SK-N-SH (cell line): ENCODE measurements around the gene OR13C3. TPM values are rescaled to one million over a fixed set of nuclear protein-coding genes. Genes with fewer than 3 reads are reported as not detected.

Experiments
- CTCF ChIA-PET: fragments of 300-600, 350-600 bp; formaldehyde crosslinking; extraction: SDS; loops from one replicate; lab custom pipeline; 2021; lab: Yijun Ruan, JAX
- POLR2A ChIA-PET: fragments of 350-600 bp; sonication (Branson Sonifier 250); formaldehyde crosslinking; extraction: SDS; loops from one replicate; lab custom pipeline; 2020; ENCODE audit warnings: antibody characterized with exemption, inconsistent platforms; lab: Yijun Ruan, JAX
- DNase-seq: peaks from one replicate; pipeline ENCODE4 v3.0.0; 2012
- H2AFZ ChIP-seq: fragments of 200-600 bp; sonication (generic); 2 replicates; pipeline ENCODE4 v1.8.1; 2016; ENCODE audit warnings: antibody characterized with exemption, mild to moderate bottlenecking, low read depth
- H3F3A ChIP-seq: fragments of 200-600 bp; sonication (generic); replicated peaks from 2 replicates; pipeline ENCODE3; 2016; ENCODE audit warnings: antibody characterized with exemption, mild to moderate bottlenecking; ENCODE audit not compliant: insufficient read depth
- H3K27ac ChIP-seq, 2 experiments: fragments of 200-500 bp in 1 of 2; fragments of 200-600 bp in 1 of 2; sonication (Bioruptor generic) in 1 of 2; sonication (generic), shearing (Covaris generic) in 1 of 2; 2 replicates each; pipeline versions ENCODE4 v1.5.1 to v1.6.1; 2014 to 2016; ENCODE audit warnings: low read depth in 2 of 2, inconsistent platforms in 1 of 2, low read length in 1 of 2, mild to moderate bottlenecking in 1 of 2, mixed read lengths in 1 of 2
- H3K27me3 ChIP-seq: fragments of 200-600 bp; sonication (generic), shearing (Covaris generic); 2 replicates; pipeline ENCODE4 v1.6.1; 2016; ENCODE audit warnings: mixed run types; ENCODE audit not compliant: insufficient read depth
- H3K36me3 ChIP-seq, 2 experiments: fragments of 200-500 bp in 1 of 2; fragments of 200-600 bp in 1 of 2; sonication (Bioruptor generic) in 1 of 2; sonication (generic) in 1 of 2; replicated peaks in 1 of 2; 2 replicates each; pipeline versions ENCODE3 to v1.5.1; 2014 to 2016; ENCODE audit warnings: low read length in 1 of 2, mild to moderate bottlenecking in 1 of 2; ENCODE audit not compliant: insufficient read depth in 2 of 2, control insufficient read depth in 1 of 2
- H3K4me1 ChIP-seq, 2 experiments: fragments of 200-500 bp in 1 of 2; fragments of 200-600 bp in 1 of 2; sonication (Bioruptor generic) in 1 of 2; sonication (generic), shearing (Covaris generic) in 1 of 2; 2 replicates each; pipeline versions ENCODE4 v1.5.1 to v1.6.1; 2014 to 2016; ENCODE audit warnings: low read depth in 1 of 2, low read length in 1 of 2, mixed run types in 1 of 2; ENCODE audit not compliant: insufficient read depth in 2 of 2, control insufficient read depth in 1 of 2
- H3K4me2 ChIP-seq: fragments of 200-600 bp; sonication (generic), shearing (Covaris generic); 2 replicates; pipeline ENCODE4 v1.6.1; 2017; ENCODE audit warnings: mixed run types
- H3K4me3 ChIP-seq, 2 experiments: fragments of 200-500 bp in 1 of 2; fragments of 200-600 bp in 1 of 2; sonication (Bioruptor generic) in 1 of 2; sonication (generic), shearing (Covaris generic) in 1 of 2; 2 replicates each; pipeline versions ENCODE4 v1.5.1 to v1.8.1; 2014 to 2016; ENCODE audit warnings: low read depth in 2 of 2, inconsistent platforms in 1 of 2, low read length in 1 of 2, mild to moderate bottlenecking in 1 of 2, mixed read lengths in 1 of 2, moderate library complexity in 1 of 2
- H3K79me2 ChIP-seq: fragments of 200-600 bp; sonication (generic); 2 replicates; pipeline ENCODE4 v1.8.1; 2017; ENCODE audit warnings: mild to moderate bottlenecking; ENCODE audit not compliant: insufficient read depth
- H3K9ac ChIP-seq: fragments of 200-600 bp; sonication (generic); 2 replicates; pipeline ENCODE4 v1.6.1; 2017; ENCODE audit warnings: mixed run types
- H3K9me2 ChIP-seq: fragments of 200-600 bp; sonication (generic); 2 replicates; pipeline ENCODE4 v1.6.1; 2017; ENCODE audit warnings: mixed run types
- H3K9me3 ChIP-seq: fragments of 200-600 bp; sonication (generic); 2 replicates; pipeline ENCODE4 v1.6.1; 2017; ENCODE audit warnings: mixed run types, mild to moderate bottlenecking, moderate library complexity
- H4K20me1 ChIP-seq: fragments of 200-600 bp; sonication (generic); 2 replicates; pipeline ENCODE4 v1.6.1; 2017; ENCODE audit warnings: mild to moderate bottlenecking, mixed run types; ENCODE audit not compliant: insufficient read depth
- ELF1 ChIP-seq: IDR thresholded peaks from 2 replicates; pipeline ENCODE4 v1.4.0; 2012
- FOSL2 ChIP-seq: IDR thresholded peaks from 2 replicates; pipeline ENCODE4 v1.4.0; 2012; ENCODE audit warnings: low read depth, mild to moderate bottlenecking, moderate library complexity, borderline replicate concordance
- FOXM1 ChIP-seq: IDR thresholded peaks from 2 replicates; pipeline ENCODE4 v1.4.0; 2012; ENCODE audit warnings: low read depth, mild to moderate bottlenecking
- GATA2 ChIP-seq: sonication (generic); formaldehyde crosslinking; IDR thresholded peaks from 2 replicates; pipeline ENCODE4 v1.5.0; 2020; ENCODE audit warnings: mild to moderate bottlenecking, missing genetic modification reagents
- JUND ChIP-seq: IDR thresholded peaks from 2 replicates; pipeline ENCODE4 v1.4.0; 2012
- MEF2A ChIP-seq: IDR thresholded peaks from 2 replicates; pipeline ENCODE4 v1.4.0; 2012; ENCODE audit warnings: low read depth, borderline replicate concordance
- NFIC ChIP-seq: IDR thresholded peaks from 2 replicates; pipeline ENCODE4 v1.4.0; 2012; ENCODE audit warnings: borderline replicate concordance
- NRF1 ChIP-seq: IDR thresholded peaks from 2 replicates; pipeline ENCODE4 v1.6.1; 2012; ENCODE audit warnings: low read depth, mild to moderate bottlenecking, low read length
- POLR2AphosphoS5 ChIP-seq: IDR thresholded peaks from 2 replicates; pipeline ENCODE4 v1.6.1; 2012; ENCODE audit warnings: low read depth, low read length
- RAD21 ChIP-seq: IDR thresholded peaks from 2 replicates; pipeline ENCODE4 v1.6.1; 2012; ENCODE audit warnings: mild to moderate bottlenecking, low read length
- RFX5 ChIP-seq: IDR thresholded peaks from 2 replicates; pipeline ENCODE4 v1.6.1; 2012; ENCODE audit warnings: mild to moderate bottlenecking, improper control_type of control experiment, low read length
- RXRA ChIP-seq: IDR thresholded peaks from 2 replicates; pipeline ENCODE4 v1.4.0; 2012; ENCODE audit warnings: low read depth, mild to moderate bottlenecking, borderline replicate concordance
- SIN3A ChIP-seq: IDR thresholded peaks from 2 replicates; pipeline ENCODE4 v1.6.1; 2012; ENCODE audit warnings: low read depth, mild to moderate bottlenecking, low read length, moderate library complexity, borderline replicate concordance
- SMC3 ChIP-seq: IDR thresholded peaks from 2 replicates; pipeline ENCODE4 v1.6.1; 2012; ENCODE audit warnings: low read depth, low read length, improper control_type of control experiment
- ZBTB33 ChIP-seq: IDR thresholded peaks from 2 replicates; pipeline ENCODE4 v1.4.0; 2012; ENCODE audit warnings: low read depth, borderline replicate concordance
- WGBS: methylation state at CpG from one replicate; pipeline ENCODE4 v1.1.6; 2017; ENCODE audit warnings: low lambda C conversion rate; 5-methylcytosine and 5-hydroxymethylcytosine counted together
- polyA plus RNA-seq, 3 experiments: library from polyadenylated mRNA; depleted of rRNA; stranded (reverse); fragments of >200 nt; gene quantifications; 2 replicates each; pipeline ENCODE4 v1.2.3, GENCODE V29; 2012
- TF ChIP-seq, protein P1 (sequence below): fragments of 150-350 bp; IDR thresholded peaks from 2 replicates; pipeline ENCODE4 v1.6.1; 2017; ENCODE audit warnings: antibody characterized with exemption, low read length, low read depth, borderline replicate concordance
- TF ChIP-seq, protein P2 (sequence below): IDR thresholded peaks from 2 replicates; pipeline ENCODE4 v1.4.0; 2012; ENCODE audit warnings: low read depth
- TF ChIP-seq, protein P3 (sequence below): fragments of 150-350 bp; IDR thresholded peaks from 2 replicates; pipeline ENCODE4 v1.6.1; 2016; ENCODE audit warnings: mild to moderate bottlenecking, low read depth, low read length

Gene OR13C3
- polyA plus RNA-seq (2012; rRNA removed), result not detected in 2 replicates
- not detected in 2 replicates for polyA plus RNA-seq (2012; cell fraction: cytosol; rRNA removed)
- not detected in 2 replicates for polyA plus RNA-seq (2012; cell fraction: nucleus; rRNA removed)

DNA sequence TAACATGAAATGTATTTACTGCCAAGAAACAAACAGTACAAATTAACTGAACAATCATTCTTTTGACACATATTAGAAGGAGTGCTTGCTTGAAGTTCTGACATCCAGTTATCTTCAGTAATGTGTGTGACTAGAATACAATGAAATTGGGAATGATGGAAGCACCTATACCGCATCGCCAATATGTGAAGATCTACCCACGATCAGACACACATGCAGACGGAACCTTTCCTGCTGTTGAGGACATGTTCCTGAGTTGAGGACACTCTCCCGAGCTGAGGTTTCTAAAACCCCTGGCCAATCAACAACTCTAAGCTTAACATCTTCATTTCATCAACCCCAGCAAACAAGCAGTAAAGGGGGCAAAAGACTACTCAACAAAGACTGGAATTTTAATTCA is at the start of gene OR13C3:
Gene OR13C3 (minus strand): TSS at position 101 of the 400 bp plus-strand sequence. CDS start 133 bp downstream, outside the sequence.
- CTCF ChIA-PET, result no interaction called here
- Histone ChIP-seq H3K9me2 (no peaks in the 10 kb centered on the region), H3K27me3 (no peaks in the 10 kb centered on the region), H3K4me2 (no peak within 1 kb of the TSS), H3F3A (no peaks in the 10 kb centered on the region), H3K9ac (no peak within 1 kb of the TSS), H4K20me1 (no peaks in the 10 kb centered on the region), H3K4me3 (no peak within 1 kb of the TSS)
- WGBS, result 58% methylated on average over 5 of the region's 5 CpGs
- TF ChIP-seq, protein P1, sequence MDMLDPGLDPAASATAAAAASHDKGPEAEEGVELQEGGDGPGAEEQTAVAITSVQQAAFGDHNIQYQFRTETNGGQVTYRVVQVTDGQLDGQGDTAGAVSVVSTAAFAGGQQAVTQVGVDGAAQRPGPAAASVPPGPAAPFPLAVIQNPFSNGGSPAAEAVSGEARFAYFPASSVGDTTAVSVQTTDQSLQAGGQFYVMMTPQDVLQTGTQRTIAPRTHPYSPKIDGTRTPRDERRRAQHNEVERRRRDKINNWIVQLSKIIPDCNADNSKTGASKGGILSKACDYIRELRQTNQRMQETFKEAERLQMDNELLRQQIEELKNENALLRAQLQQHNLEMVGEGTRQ, result no peak
- TF ChIP-seq ZBTB33, result no peak
- TF ChIP-seq MEF2A, result no peak
- no peak for TF ChIP-seq FOXM1
- no peak for TF ChIP-seq RFX5
- TF ChIP-seq POLR2AphosphoS5, result no peak
- TF ChIP-seq, all 33 proteins: peak for 0
- H3K9me3 ChIP-seq, result no peaks in the 10 kb centered on the region
- no peaks in the 10 kb centered on the region for H3K36me3 ChIP-seq
- H3K79me2 ChIP-seq, result no peaks in the 10 kb centered on the region
- POLR2A ChIA-PET, result no interaction called here
- H3K27ac ChIP-seq, result no peak within 1 kb of the TSS
- H2AFZ ChIP-seq, result no peak within 1 kb of the TSS
- DNase-seq, result no peak
- H3K4me1 ChIP-seq, result no peaks in the 10 kb centered on the region

- WGBS, result 10% methylated on average over 1 of the region's 1 CpG
Measured at GRCh38 chr9:104580562-104580961, 43.9 kb upstream of the OR13C3 start.

GRCh38 chr9:104577263-104577662 is 40.6 kb upstream of the OR13C3 start:
- no peaks in the 10 kb centered on the region for H3F3A ChIP-seq
- WGBS, result 38% methylated on average over 5 of the region's 5 CpGs
- H3K4me2 ChIP-seq, result no peak overlapping the region
- no peaks in the 10 kb centered on the region; the same call in 1 of the 2 replicates for H3K27me3 ChIP-seq
- no peak overlapping the region for H3K27ac ChIP-seq
- no peaks in the 10 kb centered on the region for H3K9me2 ChIP-seq
- no peak overlapping the region for H3K4me3 ChIP-seq
- no peak overlapping the region for H3K9ac ChIP-seq
- no peaks in the 10 kb centered on the region for H3K79me2 ChIP-seq
- no peaks in the 10 kb centered on the region for H3K36me3 ChIP-seq
- CTCF ChIA-PET, result no interaction called here
- H3K4me1 ChIP-seq, result no peaks in the 10 kb centered on the region
- H3K9me3 ChIP-seq, result no peaks in the 10 kb centered on the region; the same call in none of the 2 replicates
- no peak for DNase-seq
- no peaks in the 10 kb centered on the region for H4K20me1 ChIP-seq
- no peak overlapping the region for H2AFZ ChIP-seq
- POLR2A ChIA-PET, result no interaction called here
- TF ChIP-seq ELF1 (no peak), SIN3A (no peak), NFIC (no peak), JUND (no peak), POLR2AphosphoS5 (no peak), RXRA (no peak), NRF1 (no peak), SMC3 (no peak), FOSL2 (no peak)
- TF ChIP-seq, protein P2, sequence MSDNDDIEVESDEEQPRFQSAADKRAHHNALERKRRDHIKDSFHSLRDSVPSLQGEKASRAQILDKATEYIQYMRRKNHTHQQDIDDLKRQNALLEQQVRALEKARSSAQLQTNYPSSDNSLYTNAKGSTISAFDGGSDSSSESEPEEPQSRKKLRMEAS, result no peak
- TF ChIP-seq, protein P3, sequence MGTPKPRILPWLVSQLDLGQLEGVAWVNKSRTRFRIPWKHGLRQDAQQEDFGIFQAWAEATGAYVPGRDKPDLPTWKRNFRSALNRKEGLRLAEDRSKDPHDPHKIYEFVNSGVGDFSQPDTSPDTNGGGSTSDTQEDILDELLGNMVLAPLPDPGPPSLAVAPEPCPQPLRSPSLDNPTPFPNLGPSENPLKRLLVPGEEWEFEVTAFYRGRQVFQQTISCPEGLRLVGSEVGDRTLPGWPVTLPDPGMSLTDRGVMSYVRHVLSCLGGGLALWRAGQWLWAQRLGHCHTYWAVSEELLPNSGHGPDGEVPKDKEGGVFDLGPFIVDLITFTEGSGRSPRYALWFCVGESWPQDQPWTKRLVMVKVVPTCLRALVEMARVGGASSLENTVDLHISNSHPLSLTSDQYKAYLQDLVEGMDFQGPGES, result no peak

More at GRCh38 chr9:104580562-104580961, 43.9 kb upstream of the OR13C3 start:
- ChIA-PET CTCF (no interaction called here), POLR2A (no interaction called here)
- no peaks in the 10 kb centered on the region for H3K36me3 ChIP-seq
- no peak overlapping the region for H2AFZ ChIP-seq
- no peak for TF ChIP-seq GATA2 (CRISPR knock-in tag)
- TF ChIP-seq RAD21, result no peak
- H3K9me3 ChIP-seq, result no peaks in the 10 kb centered on the region
- DNase-seq, result no peak
- H3K4me2 ChIP-seq, result no peak overlapping the region
- no peaks in the 10 kb centered on the region for H3K9me2 ChIP-seq
- no peak overlapping the region for H3K27ac ChIP-seq
- no peak overlapping the region for H3K9ac ChIP-seq
- H3K4me3 ChIP-seq, result no peak overlapping the region
- no peaks in the 10 kb centered on the region for H3K4me1 ChIP-seq
- H3F3A ChIP-seq, result no peaks in the 10 kb centered on the region
- H3K79me2 ChIP-seq, result no peaks in the 10 kb centered on the region
- H3K27me3 ChIP-seq, result no peaks in the 10 kb centered on the region; the same call in 1 of the 2 replicates
- no peaks in the 10 kb centered on the region for H4K20me1 ChIP-seq
